Neural cell (in vitro differentiated cells): Measurements from ENCODE around the gene LIG1. TPM values are rescaled to one million over a fixed set of nuclear protein-coding genes. Genes with fewer than 3 reads are reported as not detected.

Experiments
- H2AFZ ChIP-seq: fragments of 200-600, 300-800 bp; sonication (generic), shearing (Covaris generic); 2 replicates; pipeline ENCODE4 v1.6.0; 2014; ENCODE audit warnings: low read depth, mild to moderate bottlenecking, antibody characterized with exemption, low read length, moderate library complexity
- H3F3A ChIP-seq: fragments of 200-600 bp; shearing (Covaris generic); 2 replicates; pipeline ENCODE4 v1.6.1; 2016; ENCODE audit warnings: mild to moderate bottlenecking, moderate library complexity, mixed read lengths, antibody characterized with exemption, low read length; ENCODE audit not compliant: insufficient read depth, poor library complexity, severe bottlenecking
- H3K27ac ChIP-seq: fragments of 200-600, 300-800 bp; sonication (generic), shearing (Covaris generic); 2 replicates; pipeline ENCODE4 v1.5.1; 2014; ENCODE audit warnings: mild to moderate bottlenecking, low read length, moderate library complexity
- H3K27me3 ChIP-seq: fragments of 300-800, 200-600 bp; sonication (generic), shearing (Covaris generic); 2 replicates; pipeline ENCODE4 v1.6.0; 2014; ENCODE audit warnings: mild to moderate bottlenecking, low read depth, low read length, moderate library complexity; ENCODE audit not compliant: insufficient read depth
- H3K36me3 ChIP-seq: fragments of 300-800, 200-600 bp; sonication (generic), shearing (Covaris generic); 2 replicates; pipeline ENCODE4 v1.5.1; 2014; ENCODE audit warnings: mild to moderate bottlenecking, antibody characterized with exemption, low read length, moderate library complexity; ENCODE audit not compliant: insufficient read depth
- H3K4me2 ChIP-seq: fragments of 300-800, 200-600 bp; sonication (generic), shearing (Covaris generic); 2 replicates; pipeline ENCODE4 v1.6.0; 2014; ENCODE audit warnings: mild to moderate bottlenecking, low read length
- H3K4me3 ChIP-seq: fragments of 300-800, 200-600 bp; sonication (generic), shearing (Covaris generic); 2 replicates; pipeline ENCODE4 v1.5.1; 2014; ENCODE audit warnings: mild to moderate bottlenecking, low read length, moderate library complexity
- H3K79me2 ChIP-seq: fragments of 200-600 bp; shearing (Covaris generic); replicated peaks from 2 replicates; pipeline ENCODE4 v1.6.0; 2014; ENCODE audit warnings: mild to moderate bottlenecking, low read length, moderate library complexity; ENCODE audit not compliant: insufficient read depth
- H3K9ac ChIP-seq: fragments of 300-800, 200-600 bp; sonication (generic), shearing (Covaris generic); 2 replicates; pipeline ENCODE4 v1.6.1; 2016; ENCODE audit warnings: mild to moderate bottlenecking, low read length, mixed read lengths
- H3K9me2 ChIP-seq: fragments of 200-600 bp; shearing (Covaris generic); 2 replicates; pipeline ENCODE4 v1.6.1; 2016; ENCODE audit warnings: mild to moderate bottlenecking, low read length, mixed read lengths; ENCODE audit not compliant: insufficient read depth
- H3K9me3 ChIP-seq: fragments of 200-600, 300-800 bp; sonication (generic), shearing (Covaris generic); 2 replicates; pipeline ENCODE4 v1.6.1; 2016; ENCODE audit warnings: mild to moderate bottlenecking, mixed run types, low read length, moderate library complexity, mixed read lengths
- H4K20me1 ChIP-seq: fragments of 200-600 bp; shearing (Covaris generic); 2 replicates; pipeline ENCODE4 v1.6.1; 2016; ENCODE audit warnings: mild to moderate bottlenecking, mixed run types; ENCODE audit not compliant: insufficient read depth
- CTCF ChIP-seq: fragments of 450-650 bp; IDR thresholded peaks from 2 replicates; pipeline ENCODE4 v1.5.1; 2014; ENCODE audit warnings: antibody characterized with exemption, mild to moderate bottlenecking, moderate library complexity; ENCODE audit not compliant: poor library complexity, severe bottlenecking
- EP300 ChIP-seq: fragments of 450-650 bp; conservative IDR thresholded peaks from 2 replicates; pipeline ENCODE4 v1.6.1; 2014; ENCODE audit warnings: antibody characterized with exemption, mild to moderate bottlenecking, moderate library complexity; ENCODE audit not compliant: poor library complexity, severe bottlenecking
- EZH2 ChIP-seq: fragments of 200-600, 300-800 bp; shearing (Covaris generic), sonication (generic); IDR thresholded peaks from 2 replicates; pipeline ENCODE4 v1.6.1; 2014; ENCODE audit warnings: antibody characterized with exemption, low read length, borderline replicate concordance, mild to moderate bottlenecking; ENCODE audit not compliant: insufficient read depth, poor library complexity, severe bottlenecking
- MXI1 ChIP-seq: fragments of 450-650 bp; conservative IDR thresholded peaks from 2 replicates; pipeline ENCODE4 v1.6.1; 2014; ENCODE audit warnings: antibody characterized with exemption, mild to moderate bottlenecking; ENCODE audit not compliant: poor library complexity, severe bottlenecking
- POLR2AphosphoS5 ChIP-seq: IDR thresholded peaks from 2 replicates; pipeline ENCODE4 v1.6.1; 2012
- RAD21 ChIP-seq: fragments of 450-650 bp; conservative IDR thresholded peaks from 2 replicates; pipeline ENCODE4 v1.6.1; 2014; ENCODE audit warnings: antibody characterized with exemption, mild to moderate bottlenecking, moderate library complexity
- REST ChIP-seq: IDR thresholded peaks from 2 replicates; pipeline ENCODE4 v1.6.1; 2012; ENCODE audit warnings: borderline replicate concordance
- SMC3 ChIP-seq: fragments of 450-650 bp; conservative IDR thresholded peaks from 2 replicates; pipeline ENCODE4 v1.6.1; 2014; ENCODE audit warnings: antibody characterized with exemption, mild to moderate bottlenecking, moderate library complexity; ENCODE audit not compliant: poor library complexity
- TAF1 ChIP-seq: IDR thresholded peaks from 2 replicates; pipeline ENCODE4 v1.6.1; 2012; ENCODE audit warnings: low read depth
- polyA plus RNA-seq: library from polyadenylated mRNA; depleted of rRNA; stranded (reverse); fragments of >200 nt; gene quantifications from 2 replicates; pipeline ENCODE4 v1.2.3, GENCODE V29; 2014

The LIG1 gene
- polyA plus RNA-seq, 1 donor from 2014 or later: 33.9 TPM

- no peaks in the 10 kb centered on the region for H3K36me3 ChIP-seq
- peak overlapping the region; percentile 90 for H3K27ac ChIP-seq
- peak overlapping the region; percentile 70 for H3K4me3 ChIP-seq
Measured at GRCh38 chr19:48203222-48203793, 33.2 kb upstream of the LIG1 start.

GRCh38 chr19:48196933-48197665, 27.0 kb upstream of the LIG1 start:
- no peaks in the 10 kb centered on the region for H3K27me3 ChIP-seq
- no peaks in the 10 kb centered on the region for H3K9me3 ChIP-seq
- no peak overlapping the region for H3K27ac ChIP-seq
- H3K9me2 ChIP-seq: no peaks in the 10 kb centered on the region
- H3F3A ChIP-seq: no peaks in the 10 kb centered on the region
- no peak overlapping the region for H3K4me3 ChIP-seq
- TF ChIP-seq REST (no peak), POLR2AphosphoS5 (no peak), EZH2 (no peak), EP300 (no peak), CTCF (no peak), TAF1 (no peak), RAD21 (no peak), SMC3 (no peak), MXI1 (no peak)
- no peaks in the 10 kb centered on the region for H3K79me2 ChIP-seq
- no peaks in the 10 kb centered on the region for H3K36me3 ChIP-seq
- H3K4me2 ChIP-seq: no peak overlapping the region
- no peak overlapping the region for H2AFZ ChIP-seq
- no peaks in the 10 kb centered on the region for H4K20me1 ChIP-seq
- no peak overlapping the region for H3K9ac ChIP-seq

More at GRCh38 chr19:48203222-48203793, 33.2 kb upstream of the LIG1 start:
- no peaks in the 10 kb centered on the region for H3K9me2 ChIP-seq
- H3K4me2 ChIP-seq: peak overlapping the region; percentile 71
- H3K9ac ChIP-seq: peak overlapping the region; percentile 64
- H3F3A ChIP-seq: peaks cover 5% of the 10 kb centered on the region
- no peak for TF ChIP-seq POLR2AphosphoS5
- no peaks in the 10 kb centered on the region for H4K20me1 ChIP-seq
- peak overlapping the region; percentile 16 for H2AFZ ChIP-seq
- no peaks in the 10 kb centered on the region for H3K79me2 ChIP-seq
- no peaks in the 10 kb centered on the region for H3K27me3 ChIP-seq
- no peaks in the 10 kb centered on the region for H3K9me3 ChIP-seq
